GM06990 (cell line): ENCODE measurements around the gene TTC31.
A peak's percentile ranks its signal among the peaks of the same experiment; 100 is the strongest.

Source experiments
- DNase-seq: peaks from one replicate; pipeline ENCODE4 v3.0.0-alpha.2; 2011; ENCODE audit not compliant: insufficient read length; ENCODE audit errors: extremely low read depth
- H3K27me3 ChIP-seq: replicated peaks from 2 replicates; pipeline ENCODE4 v1.6.0; 2011; ENCODE audit warnings: low read length; ENCODE audit not compliant: control insufficient read depth, insufficient read depth
- H3K36me3 ChIP-seq: 2 replicates; pipeline ENCODE4 v1.5.1; 2011; ENCODE audit warnings: low read length; ENCODE audit not compliant: control insufficient read depth, insufficient read depth
- H3K4me3 ChIP-seq: replicated peaks from 2 replicates; pipeline ENCODE4 v1.5.1; 2011; ENCODE audit warnings: low read depth, mild to moderate bottlenecking, control low read depth, low read length
- CTCF ChIP-seq: IDR thresholded peaks from 2 replicates; pipeline ENCODE4 v1.5.1; 2011; ENCODE audit warnings: low read length, control low read depth, mild to moderate bottlenecking, inconsistent platforms; ENCODE audit not compliant: insufficient read depth, poor library complexity, severe bottlenecking

Gene TTC31

GRCh38 chr2:74502147-74502719 is 19.4 kb downstream of the TTC31 start:
- Histone ChIP-seq H3K27me3 (peaks cover 2% of the 10 kb centered on the region), H3K36me3 (peaks cover 4% of the 10 kb centered on the region), H3K4me3 (peak overlapping the region; percentile 71)
- no peak for DNase-seq
- no peak for TF ChIP-seq CTCF

- peaks cover 2% of the 10 kb centered on the region for H3K27me3 ChIP-seq
- DNase-seq, result peak; percentile 83
- H3K36me3 ChIP-seq, result peaks cover 4% of the 10 kb centered on the region
- H3K4me3 ChIP-seq, result peak overlapping the region; percentile 71
- TF ChIP-seq CTCF, result peak; percentile 69
These were observed 20.0 kb downstream of the TTC31 start for GRCh38 chr2:74502720-74503505.

GRCh38 chr2:74503506-74504475 is 20.9 kb downstream of the TTC31 start:
- no peak for DNase-seq
- Histone ChIP-seq H3K27me3 (no peaks in the 10 kb centered on the region; the same call in none of the 2 replicates), H3K36me3 (peaks cover 4% of the 10 kb centered on the region), H3K4me3 (peak overlapping the region; percentile 71)
- no peak for TF ChIP-seq CTCF

GRCh38 chr2:74504591-74504990 is 21.7 kb downstream of the TTC31 start:
- Histone ChIP-seq H3K36me3 (peaks cover 4% of the 10 kb centered on the region), H3K4me3 (no peak overlapping the region), H3K27me3 (no peaks in the 10 kb centered on the region)
- no peak for TF ChIP-seq CTCF
- DNase-seq, result no peak

- Histone ChIP-seq H3K27me3 (no peaks in the 10 kb centered on the region), H3K4me3 (no peak overlapping the region), H3K36me3 (peaks cover 4% of the 10 kb centered on the region)
- no peak for DNase-seq
- TF ChIP-seq CTCF, result no peak
These were observed 22.8 kb downstream of the TTC31 start for GRCh38 chr2:74505448-74506246.
